Measurements from ENCODE around the gene CCNC.
A peak's percentile ranks its signal among the peaks of the same experiment; 100 is the strongest.

CCNC gene

GRCh38 chr6:99568103-99568933, at the start of gene CCNC:
Gene CCNC (minus strand): TSS chr6:99568660. CDS start chr6:99568527, 133 bp downstream.
- DNase-seq = peak; percentile 88

GRCh38 chr6:99617131-99617530, 48.7 kb upstream of the CCNC start:
- no peak for DNase-seq

GRCh38 chr6:99614430-99615186, 46.1 kb upstream of the CCNC start:
- no peak for DNase-seq

- no peak for DNase-seq
These were observed 45.4 kb upstream of the CCNC start for GRCh38 chr6:99613705-99614429.

- DNase-seq = no peak
These were observed 44.9 kb upstream of the CCNC start for GRCh38 chr6:99613409-99613704.

GRCh38 chr6:99612551-99613408, 44.3 kb upstream of the CCNC start:
- DNase-seq = no peak

- DNase-seq = no peak
These were observed 42.7 kb upstream of the CCNC start for GRCh38 chr6:99611148-99611547.

- DNase-seq = no peak
These were observed 41.5 kb upstream of the CCNC start for GRCh38 chr6:99609905-99610489.

GRCh38 chr6:99608886-99609482, 40.5 kb upstream of the CCNC start:
- DNase-seq = no peak

GRCh38 chr6:99608059-99608885, 39.8 kb upstream of the CCNC start:
- DNase-seq = no peak

- DNase-seq = no peak
These were observed 39.1 kb upstream of the CCNC start for GRCh38 chr6:99607416-99608036.

- DNase-seq = no peak
These were observed 38.4 kb upstream of the CCNC start, which contains the start of gene PRDM13 for GRCh38 chr6:99606656-99607415. Gene PRDM13 (plus strand): TSS chr6:99606833. CDS start chr6:99607035, 202 bp downstream.

GRCh38 chr6:99605911-99606655, 37.6 kb upstream of the CCNC start:
- no peak for DNase-seq

GRCh38 chr6:99605074-99605734, 36.7 kb upstream of the CCNC start:
- DNase-seq = no peak

- no peak for DNase-seq
These were observed 36.0 kb upstream of the CCNC start for GRCh38 chr6:99604166-99605073.

- no peak for DNase-seq
These were observed 35.1 kb upstream of the CCNC start for GRCh38 chr6:99603421-99604165.

Data from activated CD4-positive, CD25-positive, alpha-beta regulatory T cell treated with anti-CD3 and anti-CD28 coated beads, Interleukin-2, amount 50 U/mL, for 72 hours (primary cell).